ENCODE results near the gene RPRD1B.

The RPRD1B gene

GRCh38 chr20:38126146-38126921 is 92.8 kb downstream of the RPRD1B start:
- DNase-seq, result no peak

DNA sequence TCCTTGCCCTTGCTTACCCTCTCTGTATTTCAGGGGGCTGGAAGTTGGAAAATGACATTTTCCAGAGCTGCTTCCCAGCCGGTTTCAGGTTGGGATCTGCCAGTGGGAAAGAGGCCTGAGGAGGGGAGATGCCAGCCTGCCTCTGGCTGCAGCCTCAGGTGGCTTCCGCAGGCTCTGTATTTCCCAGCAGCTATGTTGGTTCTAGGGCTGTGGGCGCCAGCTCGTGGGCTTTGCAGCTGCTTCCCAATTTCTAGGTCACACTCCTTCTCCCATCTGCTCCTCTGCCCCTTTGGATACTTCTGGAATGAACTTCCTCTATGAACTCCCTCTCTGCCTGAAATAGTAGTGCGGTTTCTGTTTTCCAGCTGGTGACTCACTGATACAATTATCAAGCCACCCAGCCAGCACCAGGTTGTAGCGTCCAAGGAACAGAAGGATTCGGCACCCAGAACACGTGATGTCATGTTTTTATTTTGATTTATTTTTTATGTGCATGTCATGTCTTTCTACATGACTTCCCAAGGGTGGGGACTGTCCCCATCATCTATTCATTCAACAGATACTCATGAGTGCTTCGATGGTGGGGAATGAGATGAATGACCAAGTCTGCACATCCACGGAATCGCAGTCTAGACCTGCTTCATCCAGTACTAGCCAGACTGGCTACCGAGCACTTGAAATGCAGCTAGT is 93.5 kb downstream of the RPRD1B start:
- peak; percentile 24 for DNase-seq

- DNase-seq, result no peak
These were observed 94.5 kb downstream of the RPRD1B start for GRCh38 chr20:38127920-38128528.

DNA sequence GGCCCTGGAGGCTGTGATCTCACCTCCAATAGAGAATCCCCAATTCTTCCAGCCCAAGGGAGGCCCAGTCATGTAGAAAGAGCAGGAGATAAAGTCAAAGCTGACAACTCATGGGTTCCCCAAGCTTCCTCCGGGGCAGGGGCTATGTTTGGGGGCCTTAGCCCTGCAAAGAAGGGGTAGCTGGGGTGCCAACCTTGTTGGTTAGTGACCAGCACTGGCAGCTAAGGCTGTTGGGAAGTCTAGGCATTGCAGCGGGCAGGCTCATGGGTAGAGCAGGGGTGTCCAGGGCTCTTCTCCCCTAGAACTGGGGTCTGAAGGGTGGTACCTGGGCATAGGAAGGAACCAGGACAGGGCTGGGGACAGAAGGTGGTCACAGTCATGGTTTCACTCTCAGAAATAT is 95.1 kb downstream of the RPRD1B start:
- DNase-seq, result no peak

- DNase-seq, result no peak
These were observed 95.8 kb downstream of the RPRD1B start for GRCh38 chr20:38129248-38129865.

GRCh38 chr20:38129893-38130609 is 96.5 kb downstream of the RPRD1B start:
- no peak for DNase-seq

DNA sequence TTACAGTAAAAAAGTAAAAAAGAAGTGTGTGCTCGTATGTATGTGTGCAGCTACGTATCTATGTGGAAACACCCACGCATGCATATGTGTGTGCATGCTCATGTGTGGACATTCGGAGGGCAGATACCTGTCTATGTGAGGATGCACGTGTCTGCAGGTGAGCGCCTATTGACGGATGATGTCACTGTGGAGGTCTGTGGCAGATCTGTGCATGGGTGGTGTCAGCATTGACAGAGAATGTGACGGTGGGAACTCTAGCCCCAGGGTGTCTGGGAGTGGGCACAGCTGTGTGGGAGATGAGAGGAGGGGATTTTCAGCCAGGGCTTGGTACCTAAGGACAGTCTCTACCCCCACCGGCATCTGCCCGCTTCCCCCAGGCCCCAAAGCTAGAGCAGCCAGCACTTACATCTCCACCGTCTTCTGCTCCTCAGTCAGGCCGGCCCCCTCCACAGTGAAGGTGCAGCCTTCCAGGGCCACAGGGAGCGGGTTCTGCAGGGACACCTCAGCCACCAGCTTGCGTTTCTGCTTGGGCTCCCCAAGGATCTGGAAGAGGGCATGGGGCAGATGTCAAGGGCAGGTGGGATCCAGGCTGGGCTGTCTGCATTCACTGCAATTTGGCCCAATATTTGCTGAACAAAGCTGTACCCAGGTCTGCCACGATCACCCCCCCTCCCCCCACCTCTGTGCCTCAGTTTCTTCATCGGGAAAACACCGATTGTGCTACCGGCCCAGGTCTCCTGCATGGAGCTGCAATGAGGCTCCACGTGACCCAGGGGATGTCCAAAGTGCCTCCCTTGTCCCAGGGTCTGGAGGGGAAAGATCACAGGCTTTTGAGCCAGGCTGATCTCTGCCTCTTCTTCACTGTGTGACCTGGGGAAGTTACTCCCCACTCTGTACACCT is 97.4 kb downstream of the RPRD1B start:
- no peak for DNase-seq

DNA sequence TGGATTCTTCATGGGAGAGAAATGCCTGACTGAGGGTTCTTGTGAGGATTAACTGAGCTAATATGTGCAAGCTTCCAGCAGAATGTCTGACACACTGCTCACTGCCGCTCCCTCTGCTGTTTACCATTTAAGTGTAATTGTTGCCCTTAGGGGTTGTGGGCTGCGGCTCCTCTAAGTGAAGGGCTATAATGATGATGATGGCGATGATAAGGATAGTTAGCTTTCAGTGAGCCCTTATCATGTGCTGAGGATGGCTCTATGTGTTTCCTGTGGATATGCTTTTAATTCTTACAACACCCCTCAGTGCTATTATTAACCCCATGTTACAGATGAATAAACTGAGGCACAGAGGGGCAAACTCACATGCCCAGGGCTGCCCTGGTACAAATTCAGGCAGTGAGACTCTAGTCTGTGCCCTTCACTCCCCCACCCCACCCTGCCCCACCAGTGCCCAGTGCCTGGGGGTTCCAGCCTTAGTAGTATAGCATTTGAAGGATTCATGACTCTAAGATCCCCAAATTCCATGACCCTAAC is 98.1 kb downstream of the RPRD1B start:
- DNase-seq, result no peak

DNA sequence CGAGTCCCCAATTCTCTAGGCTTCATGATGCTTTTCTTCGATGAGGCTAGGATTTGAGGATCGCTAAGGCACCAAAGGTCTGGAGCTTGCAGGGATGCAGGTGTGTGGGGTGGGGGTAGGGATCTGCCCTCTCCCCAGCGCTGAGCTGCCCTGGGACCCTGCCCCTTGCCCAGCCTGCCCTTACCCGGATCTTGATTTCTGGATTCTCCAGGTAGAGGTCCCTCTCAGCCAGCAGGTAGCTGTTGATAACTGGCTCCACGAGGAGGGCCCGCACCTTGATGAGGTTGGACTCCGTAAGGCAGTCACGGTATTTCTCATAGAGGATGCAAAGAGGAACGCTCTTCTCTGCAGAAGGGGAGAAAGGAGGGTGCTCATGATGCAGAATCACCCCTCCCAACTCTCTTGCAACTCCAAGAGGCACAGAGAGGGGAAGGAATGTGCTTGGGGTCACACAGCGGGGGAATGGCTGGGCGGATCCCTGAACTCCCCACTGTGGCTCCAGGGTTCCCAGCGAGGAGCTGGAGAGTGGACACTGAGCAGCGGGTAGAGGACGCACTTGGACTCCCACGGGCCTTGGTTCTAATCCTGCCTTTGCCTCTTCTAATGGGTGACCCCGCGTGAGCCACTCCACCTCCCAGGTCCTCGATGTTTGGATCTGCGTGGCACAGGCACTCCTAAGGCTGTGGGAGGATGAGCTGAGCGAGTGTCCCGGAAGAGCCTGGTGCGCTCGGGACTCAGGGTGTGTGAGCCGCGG is 98.8 kb downstream of the RPRD1B start:
- DNase-seq, result no peak

DNA sequence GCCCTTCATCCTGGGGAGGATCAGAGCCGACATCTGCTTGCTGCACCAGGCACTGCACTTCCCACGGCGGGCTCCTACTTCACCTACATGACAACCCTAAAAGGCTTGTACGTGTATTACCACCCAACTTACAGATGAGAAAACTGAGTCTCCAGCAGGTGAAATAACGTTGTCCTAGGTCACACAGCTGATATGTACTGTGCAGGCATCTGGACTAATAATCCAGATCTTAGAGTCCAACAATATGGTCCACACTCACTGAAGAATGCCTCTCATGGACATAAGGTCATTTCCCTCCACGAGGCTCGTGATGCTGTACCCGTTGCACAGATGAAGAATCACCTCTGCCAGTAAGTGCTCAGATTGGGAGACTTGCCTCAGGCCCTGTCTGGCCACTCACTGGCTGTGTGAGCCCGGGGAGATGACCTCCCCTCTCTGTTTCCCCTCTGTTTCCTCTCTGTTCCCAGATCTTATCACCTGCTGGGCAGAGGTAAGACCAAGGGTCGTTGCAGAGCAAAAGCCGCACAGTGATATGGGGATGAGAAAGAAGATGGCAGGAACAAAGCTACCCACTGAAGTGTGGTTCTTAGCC is 99.5 kb downstream of the RPRD1B start:
- DNase-seq, result no peak

- no peak for DNase-seq
These were observed 100.3 kb downstream of the RPRD1B start for GRCh38 chr20:38133680-38134426.

- DNase-seq, result no peak
These were observed 101.1 kb downstream of the RPRD1B start for GRCh38 chr20:38134427-38135270.

- no peak for DNase-seq
These were observed 101.7 kb downstream of the RPRD1B start for GRCh38 chr20:38135271-38135650.

GRCh38 chr20:38135651-38136420 is 102.3 kb downstream of the RPRD1B start:
- no peak for DNase-seq

- no peak for DNase-seq
These were observed 103.1 kb downstream of the RPRD1B start for GRCh38 chr20:38136421-38137245.

DNA sequence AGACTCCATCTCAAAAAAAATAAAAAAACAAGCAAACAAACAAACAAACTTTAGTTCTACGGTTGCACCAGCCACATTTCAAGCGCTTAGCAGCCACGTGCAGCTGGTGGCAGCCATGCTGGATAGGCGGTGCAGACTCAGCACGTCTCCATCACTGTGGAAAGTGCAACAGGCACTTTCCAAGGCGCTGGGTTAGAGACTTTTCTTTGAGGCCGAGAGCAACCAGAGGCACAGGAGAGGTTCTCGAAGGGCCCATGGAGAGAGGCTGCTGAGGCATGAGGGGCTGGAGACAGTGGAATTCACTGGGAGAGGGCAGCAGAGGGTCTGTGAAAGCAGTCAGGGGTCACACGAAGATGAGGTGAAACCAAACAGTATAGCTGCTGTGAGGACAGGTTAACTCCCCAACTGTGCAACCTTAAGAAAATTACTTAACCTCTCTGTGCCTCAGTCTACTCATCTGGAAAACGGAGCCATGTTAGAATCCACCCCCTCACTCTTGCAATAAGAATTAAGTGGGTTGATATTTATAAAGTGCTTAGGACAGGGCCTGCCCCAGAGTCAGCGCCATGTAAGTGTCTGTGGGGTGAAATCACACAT is 104.0 kb downstream of the RPRD1B start:
- no peak for DNase-seq

All from NCI-H510A (cell line).